ENCODE data around the gene FHIT.

GRCh38 chr3:60290122-60290492, 961.1 kb downstream of the FHIT start:
- TF ChIP-seq EZH2 (IDR thresholded peaks at IDR 0.05): no peak
- no peak for TF ChIP-seq CTCF (IDR thresholded peaks at IDR 0.05)
- no peak for TF ChIP-seq EZH2phosphoT487 (IDR thresholded peaks at IDR 0.05)

Measured in neural progenitor cell (in vitro differentiated cells).